NCI-H2227 (cell line): Measurements from ENCODE around the gene MRPS27.

ENCODE experiments used
- DNase-seq: peaks from one replicate; lab custom pipeline; 2025; ENCODE audit not compliant: unreplicated experiment; lab: John Stamatoyannopoulos, UW

MRPS27 gene

DNA sequence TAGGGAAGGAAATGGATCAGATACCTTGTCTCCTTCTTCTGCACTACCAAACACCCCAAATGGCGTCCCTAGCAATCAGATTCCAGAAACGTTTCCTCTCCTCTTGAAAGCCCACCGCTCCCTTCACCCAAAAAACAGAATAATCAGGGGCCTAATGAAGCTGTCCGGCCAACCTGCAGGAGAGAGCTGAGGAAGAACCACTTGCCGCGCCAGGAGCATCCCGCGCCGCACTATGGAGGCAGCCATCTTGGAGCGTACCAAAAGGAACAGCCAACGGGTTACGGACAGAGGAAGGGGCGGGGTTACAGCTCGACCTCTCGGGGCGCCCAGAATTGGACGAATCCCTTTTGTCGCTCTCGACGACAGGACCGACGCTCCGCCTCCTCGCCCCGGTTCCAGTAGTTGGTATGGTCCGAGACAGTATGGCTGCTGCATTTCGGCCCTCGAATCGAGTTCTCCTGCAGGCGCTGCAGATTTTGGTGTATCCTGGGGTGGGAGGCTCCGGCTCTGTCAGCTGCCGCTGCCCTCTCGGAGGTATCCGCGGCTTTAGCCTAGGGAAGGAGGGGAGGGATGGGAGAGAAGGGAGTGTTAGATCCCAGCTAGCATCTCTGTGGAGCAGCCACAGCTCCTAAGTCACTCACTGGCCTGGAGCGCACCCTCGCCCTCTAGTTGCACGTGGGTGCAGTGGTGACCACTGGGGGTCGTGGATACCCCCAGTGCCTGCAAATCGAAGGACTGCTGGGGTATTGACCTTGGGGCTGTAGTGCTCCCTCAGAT lies at the start of gene MRPS27, which contains the start of gene PTCD2:
Gene MRPS27 (minus strand): TSS at position 265 of the 777 bp plus-strand sequence. CDS start 19 bp downstream, at position 246.
Gene PTCD2 (plus strand): TSS at position 398 of the 777 bp plus-strand sequence. CDS start 10 bp downstream, at position 408.
- peak; percentile 97 for DNase-seq

DNA sequence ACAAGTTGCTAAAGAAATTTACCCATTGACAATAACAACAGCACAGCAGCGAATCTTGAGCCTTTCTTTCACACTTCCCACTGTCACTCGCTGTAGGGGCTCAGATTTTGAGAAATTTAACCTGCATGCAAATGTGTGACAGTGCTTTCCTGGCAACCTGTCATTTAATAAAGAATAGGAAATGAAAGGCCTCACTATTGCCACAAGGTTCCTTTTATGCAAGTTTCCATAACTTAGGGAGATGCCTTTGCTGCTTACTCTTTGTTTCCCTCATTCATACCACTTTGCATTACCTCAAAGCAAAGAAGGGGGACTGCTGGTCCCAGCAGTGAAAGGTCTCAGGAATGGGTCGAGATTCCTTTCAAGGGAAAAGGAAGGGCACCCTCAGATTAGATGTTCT lies 49.7 kb upstream of the MRPS27 start:
- no peak for DNase-seq

DNA sequence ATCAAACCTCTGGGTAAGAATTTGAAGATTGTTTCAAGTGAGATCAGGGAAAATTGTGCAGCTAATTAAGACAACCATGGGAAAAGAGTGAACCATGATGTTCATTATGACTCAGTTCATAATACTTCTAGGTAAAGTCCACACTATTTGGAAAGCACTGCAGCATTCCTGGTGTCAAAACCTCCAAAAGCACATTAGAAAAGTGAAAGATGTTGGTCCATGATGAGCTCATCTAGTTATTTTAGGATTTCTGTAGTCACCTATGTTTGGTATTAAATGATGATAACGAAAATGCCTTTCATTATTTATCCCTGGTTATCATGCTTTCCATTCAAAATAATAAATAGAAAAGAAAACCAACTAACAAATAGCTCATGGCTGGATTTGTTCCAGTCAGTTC lies 49.3 kb upstream of the MRPS27 start:
- DNase-seq: no peak

DNA sequence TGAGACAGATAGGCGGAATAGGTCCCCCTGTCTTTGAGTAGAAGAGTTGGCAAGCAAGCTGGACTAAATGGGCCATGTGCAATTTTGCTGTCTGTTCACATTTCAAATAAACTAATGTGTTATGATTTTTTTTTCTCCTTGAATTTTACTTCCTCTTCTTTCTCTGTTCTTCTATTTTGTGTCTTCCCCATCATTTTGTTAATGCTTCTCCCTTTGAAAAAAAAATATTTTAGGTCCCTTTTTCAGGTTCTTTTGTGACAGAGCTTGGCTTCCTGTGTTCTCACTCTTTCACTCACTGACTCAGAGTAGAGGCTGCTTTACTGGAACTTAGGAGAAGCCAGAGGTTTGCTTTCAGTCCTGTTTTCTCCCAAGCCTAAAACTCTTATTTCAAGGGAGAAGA lies 48.2 kb upstream of the MRPS27 start:
- no peak for DNase-seq

DNA sequence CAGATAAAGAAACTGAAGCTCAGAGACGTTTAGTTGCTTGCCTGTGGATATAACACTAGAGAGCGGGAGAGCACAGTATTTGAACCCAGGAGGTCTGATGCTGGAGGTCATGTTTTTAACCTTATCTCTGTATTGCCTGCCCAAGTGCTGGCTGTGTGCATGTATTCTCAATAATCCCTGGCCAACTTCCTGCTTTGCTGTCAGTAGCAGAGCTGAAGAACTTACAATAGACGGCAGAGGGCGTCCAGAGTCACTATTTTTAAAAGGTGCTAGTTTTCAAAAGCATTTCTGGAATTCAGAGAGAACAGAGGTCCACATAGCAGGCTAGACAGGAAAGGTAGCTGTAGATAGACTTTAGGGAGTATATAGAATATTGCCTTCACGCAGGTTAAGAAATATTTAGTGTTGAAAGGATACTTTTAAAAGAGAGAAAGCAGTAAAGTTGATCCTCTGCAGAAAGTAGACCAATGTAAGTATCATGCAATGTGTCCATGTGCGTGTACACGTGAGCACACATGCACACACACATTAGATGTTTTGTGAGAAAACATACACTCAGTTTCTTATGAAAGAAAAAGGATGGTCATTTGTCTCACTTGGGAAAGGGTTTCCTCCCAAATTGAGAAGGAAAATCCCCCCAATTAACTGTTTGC lies 46.4 kb upstream of the MRPS27 start:
- DNase-seq: peak; percentile 62

- DNase-seq: no peak
Measured at GRCh38 chr5:72364951-72365350, 44.9 kb upstream of the MRPS27 start.

- DNase-seq: no peak
Measured at GRCh38 chr5:72364171-72364570, 44.1 kb upstream of the MRPS27 start.

DNA sequence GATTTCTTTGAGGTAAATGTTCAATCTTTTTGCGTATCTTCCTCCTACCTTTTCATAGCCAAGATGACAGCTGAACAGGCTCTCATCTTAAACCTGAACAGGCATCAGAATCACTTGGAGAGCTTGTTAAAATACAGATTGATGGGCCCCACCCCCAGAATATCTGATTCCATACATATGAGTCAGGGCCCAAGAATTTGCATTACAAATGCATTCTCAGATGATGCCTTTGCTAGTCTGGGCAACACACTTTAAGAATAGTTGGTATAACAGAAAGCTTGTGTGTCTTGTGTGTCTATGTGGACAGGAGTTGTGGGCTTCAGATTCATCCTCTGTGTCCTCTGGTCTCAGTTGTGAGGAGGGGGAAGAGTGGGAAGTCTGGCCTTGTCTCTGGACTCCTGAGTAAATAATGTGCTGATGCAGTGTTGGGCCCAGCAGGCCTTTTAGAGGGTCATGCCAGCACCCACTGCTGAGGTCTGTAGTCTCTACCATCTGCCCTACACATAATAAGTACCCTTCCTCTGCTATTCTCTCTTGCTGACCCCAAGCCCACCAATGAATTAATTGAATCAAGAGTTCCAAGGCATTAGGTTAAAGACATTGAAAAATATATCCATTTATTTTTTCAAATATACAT lies 43.2 kb upstream of the MRPS27 start:
- no peak for DNase-seq

DNA sequence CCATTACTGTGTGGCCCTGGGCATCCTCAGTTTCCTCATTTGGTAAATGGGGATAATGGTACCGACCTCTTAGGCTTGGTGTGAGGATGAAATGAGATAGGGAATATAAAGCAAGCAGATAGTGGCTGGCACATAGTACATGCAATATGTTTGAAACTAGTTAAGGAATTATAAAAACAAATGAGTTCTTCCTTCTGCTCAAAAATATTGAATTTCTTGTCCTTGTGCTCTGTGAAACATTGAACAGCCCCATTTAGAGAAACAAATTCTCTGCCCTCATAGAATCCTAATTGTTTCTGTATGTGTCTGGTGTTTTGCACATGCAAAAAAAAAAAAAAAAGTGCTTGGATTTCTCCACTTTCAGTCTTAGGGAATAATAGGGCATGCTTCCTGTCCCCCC lies 39.8 kb upstream of the MRPS27 start:
- no peak for DNase-seq

DNA sequence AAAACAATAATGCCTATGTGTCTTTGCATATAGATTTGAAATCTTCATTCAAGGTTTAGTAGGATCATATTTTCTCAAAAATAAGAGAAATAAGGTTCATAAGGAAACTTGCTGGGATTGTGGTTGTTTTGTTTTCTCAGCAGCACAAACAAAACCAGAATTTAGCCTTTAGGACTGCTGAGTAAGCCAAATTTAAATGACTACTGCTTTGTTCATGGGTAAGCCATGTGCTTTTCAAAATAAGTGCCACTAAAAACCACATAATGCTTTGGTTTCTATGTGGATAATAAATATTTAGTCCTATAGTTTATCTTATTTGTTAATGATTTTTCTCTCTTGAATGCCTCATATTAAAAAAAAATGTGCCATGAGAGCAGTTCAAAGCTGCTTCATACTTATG lies 38.9 kb upstream of the MRPS27 start:
- DNase-seq: no peak

GRCh38 chr5:72356361-72356760 lies 36.3 kb upstream of the MRPS27 start:
- no peak for DNase-seq

DNA sequence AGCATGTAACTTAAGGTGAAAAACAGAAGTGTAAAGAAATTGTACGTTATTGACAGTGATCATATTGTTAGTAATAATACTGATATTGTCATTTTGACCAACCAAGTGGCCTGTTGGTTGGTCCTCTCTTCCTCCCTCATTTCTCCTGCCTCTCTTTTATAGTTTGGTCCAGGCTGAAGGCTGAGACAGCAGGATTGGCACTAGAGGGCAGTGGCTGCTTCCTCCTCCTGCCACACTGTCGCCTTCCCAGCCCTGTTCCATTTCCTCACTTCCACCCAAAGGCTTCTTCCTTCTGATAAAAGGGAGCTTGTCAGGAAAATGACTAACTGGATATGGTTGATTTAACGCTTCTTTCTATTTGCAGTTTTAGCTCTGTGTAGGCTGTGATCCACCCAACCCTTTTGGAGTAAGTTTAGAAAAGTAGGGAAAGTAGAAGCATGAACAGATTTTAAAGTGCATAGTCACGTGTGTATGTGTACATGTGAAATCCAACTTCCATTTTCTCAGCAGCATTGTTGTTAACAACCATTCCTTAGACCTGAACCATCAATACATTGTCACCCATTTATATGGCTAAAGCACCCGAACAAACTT lies 35.8 kb upstream of the MRPS27 start:
- peak; percentile 24 for DNase-seq

GRCh38 chr5:72353046-72353445 lies 33.0 kb upstream of the MRPS27 start:
- DNase-seq: no peak

DNA sequence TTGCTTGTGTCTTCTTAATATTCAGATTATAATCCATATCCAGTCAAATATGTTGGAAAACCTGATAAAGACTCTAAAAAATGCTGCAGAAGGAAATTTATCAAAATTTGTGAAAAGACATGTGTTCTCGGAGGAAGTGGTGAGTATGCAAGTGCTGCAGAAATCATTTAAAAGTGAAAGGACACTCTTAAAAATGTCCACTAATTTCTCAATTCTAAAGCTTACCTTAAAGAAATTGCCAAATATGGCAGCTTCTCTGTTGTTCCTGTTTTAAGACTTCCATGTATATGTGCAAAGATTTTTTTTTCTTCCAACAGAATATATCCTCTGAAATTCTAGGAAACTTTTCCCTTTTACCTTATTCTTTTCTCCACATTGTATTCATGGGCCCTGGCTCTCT lies 32.6 kb upstream of the MRPS27 start:
- no peak for DNase-seq

DNA sequence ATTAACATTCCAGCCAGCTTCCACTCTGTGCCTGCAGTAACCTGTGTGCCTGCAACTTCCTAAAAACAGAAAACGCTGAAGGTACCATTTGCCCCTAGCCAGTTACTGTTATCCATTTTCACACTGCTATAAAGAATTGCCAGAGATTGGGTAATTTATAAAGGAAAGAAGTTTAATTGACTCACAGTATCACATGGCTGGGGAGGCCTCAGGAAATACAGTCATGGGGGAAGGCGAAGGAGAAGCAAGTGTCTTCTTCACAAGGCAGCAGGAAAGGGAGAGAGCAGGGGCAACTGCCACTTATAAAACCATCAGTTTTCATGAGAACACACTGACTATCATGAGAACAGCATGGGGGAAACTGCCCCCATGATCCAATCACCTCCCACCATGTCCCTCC lies 31.3 kb upstream of the MRPS27 start:
- no peak for DNase-seq

DNA sequence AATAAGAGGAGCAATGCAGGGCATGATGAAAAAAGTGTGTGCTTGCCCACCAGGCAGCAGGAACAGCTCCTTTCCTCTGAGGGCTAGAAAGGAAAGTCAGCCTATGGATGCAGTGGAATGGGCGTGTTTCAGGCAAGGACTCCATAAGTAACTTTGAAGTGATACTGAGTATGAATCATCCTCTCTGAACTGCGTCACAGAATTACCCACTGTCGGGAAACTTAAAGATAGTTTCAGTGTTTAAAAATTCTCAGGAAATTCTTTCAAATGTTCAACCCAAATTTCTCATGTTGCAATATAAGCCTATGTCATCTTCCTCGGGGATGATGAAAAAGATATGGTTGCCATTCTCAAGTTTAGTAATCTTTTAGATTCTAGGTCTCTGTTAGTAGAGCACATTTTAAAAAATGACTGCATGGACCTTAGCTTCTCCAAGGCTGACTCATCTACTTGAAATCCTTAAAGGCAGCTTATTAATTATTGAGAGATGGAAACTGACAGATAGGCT lies 27.8 kb upstream of the MRPS27 start:
- no peak for DNase-seq

DNA sequence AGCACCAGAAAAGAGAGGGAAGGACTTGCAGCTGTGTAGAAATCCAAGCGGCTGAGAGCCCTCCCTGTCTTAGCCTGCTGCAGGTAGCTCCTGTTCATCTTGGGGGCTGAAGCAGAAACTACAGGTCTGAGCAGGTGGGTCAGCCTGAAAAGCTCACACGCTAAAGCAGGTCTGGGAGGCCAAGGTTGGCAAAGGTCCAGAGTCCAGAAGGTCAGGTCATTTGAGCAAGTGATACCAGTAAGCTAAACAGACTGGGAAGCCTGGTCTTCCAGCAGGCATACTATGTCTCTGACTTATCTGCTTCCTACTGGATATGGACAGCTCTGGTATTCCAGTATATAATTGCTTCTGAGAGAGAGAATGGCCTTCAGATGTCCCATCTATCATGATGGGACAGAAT lies 26.4 kb upstream of the MRPS27 start:
- no peak for DNase-seq

DNA sequence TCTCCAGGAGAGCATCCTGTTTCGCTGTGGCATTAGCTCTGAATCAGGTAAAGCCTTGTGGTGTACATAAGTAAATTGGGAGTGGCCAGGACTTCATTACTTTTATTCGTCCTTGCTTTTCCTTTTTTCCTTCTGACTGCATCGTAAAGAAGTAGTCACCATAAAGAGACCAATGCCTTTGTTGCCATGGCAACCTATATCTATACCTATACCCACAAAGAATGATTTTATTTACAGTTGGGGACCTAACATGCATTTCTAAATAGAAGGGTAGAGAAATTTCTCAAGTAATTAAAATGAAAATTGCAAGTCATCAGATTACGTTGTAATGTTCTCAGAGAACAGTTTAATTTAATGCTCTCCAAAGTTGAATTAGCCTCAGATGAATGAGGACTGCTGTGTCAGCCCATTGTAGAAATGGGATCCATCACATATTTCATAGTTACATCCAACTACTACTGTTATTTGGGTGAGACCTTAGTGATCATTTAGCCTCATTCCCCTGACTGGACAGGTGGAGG lies 18.7 kb upstream of the MRPS27 start:
- no peak for DNase-seq

DNA sequence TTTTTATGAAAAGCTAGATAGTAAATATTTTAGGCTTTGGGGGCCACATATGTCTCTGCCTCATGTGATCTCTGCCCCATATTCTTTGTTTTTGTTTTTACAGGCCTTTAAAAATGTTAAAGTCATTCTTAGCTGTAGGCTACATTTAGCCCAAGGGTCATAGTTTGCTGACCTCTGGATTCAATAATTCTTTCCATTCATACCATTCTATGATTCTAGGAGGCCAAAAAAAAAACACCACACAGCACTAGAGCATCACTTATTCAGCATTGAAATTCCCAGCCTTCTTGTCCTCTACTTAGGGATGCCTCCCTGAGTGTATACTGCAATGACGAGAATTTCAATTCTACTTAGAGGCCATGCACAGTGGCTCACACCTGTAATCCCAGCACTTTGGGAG lies 17.1 kb upstream of the MRPS27 start:
- no peak for DNase-seq

GRCh38 chr5:72330712-72331111 lies 10.7 kb upstream of the MRPS27 start:
- no peak for DNase-seq

DNA sequence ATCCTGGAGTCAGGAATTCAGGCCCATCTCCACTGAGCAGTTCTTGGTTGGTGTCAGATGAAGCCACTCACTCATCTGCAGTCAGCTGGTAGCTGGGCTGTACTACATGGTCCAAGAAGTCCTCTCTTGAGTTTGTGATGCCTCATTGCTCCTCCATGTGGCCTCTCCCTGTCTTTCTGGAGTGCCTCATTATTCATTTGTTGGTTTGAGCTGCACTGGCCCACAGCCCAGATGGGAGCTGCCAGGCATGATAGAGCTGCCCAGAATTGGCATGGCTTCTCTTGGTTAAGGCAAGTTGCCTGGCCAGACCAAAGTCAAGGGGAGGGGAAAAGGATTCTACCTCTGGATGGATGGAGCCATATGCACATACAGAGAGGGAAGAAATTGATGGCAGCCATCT lies 8.1 kb upstream of the MRPS27 start:
- no peak for DNase-seq
